ENCODE data around the gene CD44. TPM values are rescaled to one million over a fixed set of nuclear protein-coding genes. Genes with fewer than 3 reads are reported as not detected.

Gene CD44
- polyA plus RNA-seq, 1 donor from 2014 or later: 0.77 TPM

GRCh38 chr11:35210876-35211546, 72.0 kb downstream of the CD44 start:
- Histone ChIP-seq H3K27me3 (ENCODE audit: insufficient read depth, low read depth, low read length) (no peaks in the 10 kb centered on the region), H3K9me3 (ENCODE audit: low read length) (no peaks in the 10 kb centered on the region), H2AFZ (ENCODE audit: low read depth, low read length) (no peak overlapping the region), H3F3A (ENCODE audit: insufficient read depth, low read length, poor library complexity, severe bottlenecking) (no peaks in the 10 kb centered on the region), H3K4me3 (ENCODE audit: low read length) (no peak overlapping the region), H3K36me3 (ENCODE audit: insufficient read depth, low read length) (no peaks in the 10 kb centered on the region), H4K20me1 (ENCODE audit: insufficient read depth) (no peaks in the 10 kb centered on the region), H3K79me2 (replicated peaks; ENCODE audit: insufficient read depth, low read length) (no peaks in the 10 kb centered on the region), H3K9me2 (ENCODE audit: insufficient read depth, low read length) (no peaks in the 10 kb centered on the region), H3K27ac (ENCODE audit: low read length) (no peak overlapping the region), H3K9ac (ENCODE audit: low read length) (no peak overlapping the region), H3K4me2 (ENCODE audit: low read length) (no peak overlapping the region)
- TF ChIP-seq CTCF (IDR thresholded peaks at IDR 0.05; ENCODE audit: poor library complexity, severe bottlenecking) (no peak), POLR2AphosphoS5 (IDR thresholded peaks at IDR 0.05) (no peak), SMC3 (conservative IDR thresholded peaks at IDR 0.05; ENCODE audit: poor library complexity) (no peak), TAF1 (IDR thresholded peaks at IDR 0.05; ENCODE audit: low read depth) (no peak), EZH2 (IDR thresholded peaks at IDR 0.05; ENCODE audit: borderline replicate concordance, insufficient read depth, low read length, poor library complexity, severe bottlenecking) (no peak), EP300 (conservative IDR thresholded peaks at IDR 0.05; ENCODE audit: poor library complexity, severe bottlenecking) (no peak), MXI1 (conservative IDR thresholded peaks at IDR 0.05; ENCODE audit: poor library complexity, severe bottlenecking) (no peak), RAD21 (conservative IDR thresholded peaks at IDR 0.05) (no peak)
- TF ChIP-seq, protein P1, sequence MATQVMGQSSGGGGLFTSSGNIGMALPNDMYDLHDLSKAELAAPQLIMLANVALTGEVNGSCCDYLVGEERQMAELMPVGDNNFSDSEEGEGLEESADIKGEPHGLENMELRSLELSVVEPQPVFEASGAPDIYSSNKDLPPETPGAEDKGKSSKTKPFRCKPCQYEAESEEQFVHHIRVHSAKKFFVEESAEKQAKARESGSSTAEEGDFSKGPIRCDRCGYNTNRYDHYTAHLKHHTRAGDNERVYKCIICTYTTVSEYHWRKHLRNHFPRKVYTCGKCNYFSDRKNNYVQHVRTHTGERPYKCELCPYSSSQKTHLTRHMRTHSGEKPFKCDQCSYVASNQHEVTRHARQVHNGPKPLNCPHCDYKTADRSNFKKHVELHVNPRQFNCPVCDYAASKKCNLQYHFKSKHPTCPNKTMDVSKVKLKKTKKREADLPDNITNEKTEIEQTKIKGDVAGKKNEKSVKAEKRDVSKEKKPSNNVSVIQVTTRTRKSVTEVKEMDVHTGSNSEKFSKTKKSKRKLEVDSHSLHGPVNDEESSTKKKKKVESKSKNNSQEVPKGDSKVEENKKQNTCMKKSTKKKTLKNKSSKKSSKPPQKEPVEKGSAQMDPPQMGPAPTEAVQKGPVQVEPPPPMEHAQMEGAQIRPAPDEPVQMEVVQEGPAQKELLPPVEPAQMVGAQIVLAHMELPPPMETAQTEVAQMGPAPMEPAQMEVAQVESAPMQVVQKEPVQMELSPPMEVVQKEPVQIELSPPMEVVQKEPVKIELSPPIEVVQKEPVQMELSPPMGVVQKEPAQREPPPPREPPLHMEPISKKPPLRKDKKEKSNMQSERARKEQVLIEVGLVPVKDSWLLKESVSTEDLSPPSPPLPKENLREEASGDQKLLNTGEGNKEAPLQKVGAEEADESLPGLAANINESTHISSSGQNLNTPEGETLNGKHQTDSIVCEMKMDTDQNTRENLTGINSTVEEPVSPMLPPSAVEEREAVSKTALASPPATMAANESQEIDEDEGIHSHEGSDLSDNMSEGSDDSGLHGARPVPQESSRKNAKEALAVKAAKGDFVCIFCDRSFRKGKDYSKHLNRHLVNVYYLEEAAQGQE (IDR thresholded peaks at IDR 0.05; ENCODE audit: borderline replicate concordance): no peak

- no peaks in the 10 kb centered on the region for H3F3A ChIP-seq (ENCODE audit: insufficient read depth, low read length, poor library complexity, severe bottlenecking)
- no peak overlapping the region for H3K4me2 ChIP-seq (ENCODE audit: low read length)
- no peaks in the 10 kb centered on the region for H3K79me2 ChIP-seq (replicated peaks; ENCODE audit: insufficient read depth, low read length)
- H3K36me3 ChIP-seq (ENCODE audit: insufficient read depth, low read length): no peaks in the 10 kb centered on the region
- H3K9ac ChIP-seq (ENCODE audit: low read length): no peak overlapping the region
- H3K9me2 ChIP-seq (ENCODE audit: insufficient read depth, low read length): no peaks in the 10 kb centered on the region
- H4K20me1 ChIP-seq (ENCODE audit: insufficient read depth): no peaks in the 10 kb centered on the region
- H3K4me3 ChIP-seq (ENCODE audit: low read length): no peak overlapping the region
- no peak overlapping the region for H3K27ac ChIP-seq (ENCODE audit: low read length)
- TF ChIP-seq, protein P1 (IDR thresholded peaks at IDR 0.05; ENCODE audit: borderline replicate concordance): no peak
- TF ChIP-seq EP300 (conservative IDR thresholded peaks at IDR 0.05; ENCODE audit: poor library complexity, severe bottlenecking) (no peak), CTCF (IDR thresholded peaks at IDR 0.05; ENCODE audit: poor library complexity, severe bottlenecking) (no peak), POLR2AphosphoS5 (IDR thresholded peaks at IDR 0.05) (no peak)
- H3K9me3 ChIP-seq (ENCODE audit: low read length): no peaks in the 10 kb centered on the region
- no peak overlapping the region for H2AFZ ChIP-seq (ENCODE audit: low read depth, low read length)
- no peaks in the 10 kb centered on the region for H3K27me3 ChIP-seq (ENCODE audit: insufficient read depth, low read depth, low read length)
These were observed 73.0 kb downstream of the CD44 start for GRCh38 chr11:35211952-35212351.
